ENCODE data around the gene SCGB1D2. TPM values are rescaled to one million over a fixed set of nuclear protein-coding genes. Genes with fewer than 3 reads are reported as not detected.

Gene SCGB1D2
- total and polyA plus RNA-seq, 2 donors (not counting 1 experiment from before 2014, with no cell fraction given), result not detected

- Histone ChIP-seq H3K27me3 (ENCODE audit: control insufficient read depth, insufficient read depth, low read length) (no peaks in the 10 kb centered on the region), H3K27ac (ENCODE audit: insufficient read depth, low read length) (no peak overlapping the region), H4K20me1 (ENCODE audit: control insufficient read depth, extremely low read depth, insufficient read depth, low read length) (no peaks in the 10 kb centered on the region), H3K4me1 (ENCODE audit: control insufficient read depth, extremely low read depth, insufficient read depth, low read length) (no peaks in the 10 kb centered on the region), H3K4me2 (ENCODE audit: extremely low read depth, insufficient read depth, low read length) (no peak overlapping the region), H3K36me3 (ENCODE audit: control insufficient read depth, insufficient read depth, low read length) (no peaks in the 10 kb centered on the region), H3K9ac (ENCODE audit: insufficient read depth, low read length) (no peak overlapping the region), H3K9me3 (ENCODE audit: control insufficient read depth, insufficient read depth, low read depth, low read length) (no peaks in the 10 kb centered on the region), H3K79me2 (ENCODE audit: control insufficient read depth, insufficient read depth, low read length) (no peaks in the 10 kb centered on the region), H2AFZ (ENCODE audit: low read length) (no peak overlapping the region), H3K4me3 (replicated peaks in 1 of 4; ENCODE audit: control extremely low read depth in 1 of 4, insufficient read depth in 1 of 4, low read depth in 3 of 4, low read length in 4 of 4) (no peak overlapping the region)
- peak; percentile 14 to 22 for DNase-seq (ENCODE audit: low read depth in 2 of 2)
- TF ChIP-seq CTCF (conservative IDR thresholded peaks at IDR 0.05 in 1 of 2, IDR thresholded peaks at IDR 0.05 in 1 of 2; ENCODE audit: low read depth in 1 of 2, low read length in 2 of 2) (peak in 1 of 2 donors; percentile 18), EZH2 (IDR thresholded peaks at IDR 0.05; ENCODE audit: low read length, missing control alignments) (no peak)
Observed at GRCh38 chr11:62245271-62245753, 3.3 kb downstream of the SCGB1D2 start.

DNA sequence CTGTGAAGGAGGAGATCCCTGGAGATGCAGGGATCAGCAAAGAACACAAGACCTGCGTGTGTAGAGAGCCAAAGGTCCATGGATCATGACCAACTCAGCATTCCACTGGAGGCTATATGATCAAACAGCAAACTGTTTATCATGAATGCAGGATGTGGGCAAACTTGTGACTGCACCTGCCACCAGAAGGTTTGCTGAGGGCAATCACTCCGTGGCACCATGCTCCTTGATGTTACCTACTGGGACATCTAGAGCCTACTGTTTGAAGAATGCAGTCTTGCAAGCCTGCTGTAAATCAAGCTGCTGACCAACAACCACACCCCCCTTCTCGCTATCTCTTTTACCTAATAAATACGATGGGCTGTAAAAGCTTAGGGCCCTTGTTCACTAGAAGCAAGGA is 9.7 kb downstream of the SCGB1D2 start:
- no peaks in the 10 kb centered on the region for H3K27me3 ChIP-seq (ENCODE audit: control insufficient read depth, insufficient read depth, low read length)
- H3K9me3 ChIP-seq (ENCODE audit: control insufficient read depth, insufficient read depth, low read depth, low read length), result no peaks in the 10 kb centered on the region
- no peaks in the 10 kb centered on the region for H3K4me1 ChIP-seq (ENCODE audit: control insufficient read depth, extremely low read depth, insufficient read depth, low read length)
- no peaks in the 10 kb centered on the region for H4K20me1 ChIP-seq (ENCODE audit: control insufficient read depth, extremely low read depth, insufficient read depth, low read length)
- no peak for TF ChIP-seq EZH2 (IDR thresholded peaks at IDR 0.05; ENCODE audit: low read length, missing control alignments)
- TF ChIP-seq CTCF (conservative IDR thresholded peaks at IDR 0.05 in 1 of 2, IDR thresholded peaks at IDR 0.05 in 1 of 2; ENCODE audit: low read depth in 1 of 2, low read length in 2 of 2), result no peak
- H2AFZ ChIP-seq (ENCODE audit: low read length), result no peak overlapping the region
- H3K36me3 ChIP-seq (ENCODE audit: control insufficient read depth, insufficient read depth, low read length), result no peaks in the 10 kb centered on the region
- no peak overlapping the region for H3K9ac ChIP-seq (ENCODE audit: insufficient read depth, low read length)
- H3K27ac ChIP-seq (ENCODE audit: insufficient read depth, low read length), result no peak overlapping the region
- no peak for DNase-seq (ENCODE audit: low read depth in 2 of 2)
- H3K4me2 ChIP-seq (ENCODE audit: extremely low read depth, insufficient read depth, low read length), result no peak overlapping the region
- H3K79me2 ChIP-seq (ENCODE audit: control insufficient read depth, insufficient read depth, low read length), result no peaks in the 10 kb centered on the region
- H3K4me3 ChIP-seq (replicated peaks in 1 of 4; ENCODE audit: control extremely low read depth in 1 of 4, insufficient read depth in 1 of 4, low read depth in 3 of 4, low read length in 4 of 4), result no peak overlapping the region

- no peaks in the 10 kb centered on the region for H3K79me2 ChIP-seq (ENCODE audit: control insufficient read depth, insufficient read depth, low read length)
- no peak overlapping the region for H2AFZ ChIP-seq (ENCODE audit: low read length)
- no peak overlapping the region for H3K27ac ChIP-seq (ENCODE audit: insufficient read depth, low read length)
- no peaks in the 10 kb centered on the region for H3K9me3 ChIP-seq (ENCODE audit: control insufficient read depth, insufficient read depth, low read depth, low read length)
- no peaks in the 10 kb centered on the region for H3K27me3 ChIP-seq (ENCODE audit: control insufficient read depth, insufficient read depth, low read length)
- no peaks in the 10 kb centered on the region for H4K20me1 ChIP-seq (ENCODE audit: control insufficient read depth, extremely low read depth, insufficient read depth, low read length)
- DNase-seq (ENCODE audit: low read depth in 2 of 2), result no peak
- no peak overlapping the region for H3K4me2 ChIP-seq (ENCODE audit: extremely low read depth, insufficient read depth, low read length)
- H3K9ac ChIP-seq (ENCODE audit: insufficient read depth, low read length), result no peak overlapping the region
- no peaks in the 10 kb centered on the region for H3K36me3 ChIP-seq (ENCODE audit: control insufficient read depth, insufficient read depth, low read length)
- TF ChIP-seq EZH2 (IDR thresholded peaks at IDR 0.05; ENCODE audit: low read length, missing control alignments) (no peak), CTCF (conservative IDR thresholded peaks at IDR 0.05 in 1 of 2, IDR thresholded peaks at IDR 0.05 in 1 of 2; ENCODE audit: low read depth in 1 of 2, low read length in 2 of 2) (no peak)
- no peak overlapping the region for H3K4me3 ChIP-seq (replicated peaks in 1 of 4; ENCODE audit: control extremely low read depth in 1 of 4, insufficient read depth in 1 of 4, low read depth in 3 of 4, low read length in 4 of 4)
- H3K4me1 ChIP-seq (ENCODE audit: control insufficient read depth, extremely low read depth, insufficient read depth, low read length), result no peaks in the 10 kb centered on the region
Observed at GRCh38 chr11:62253999-62254542, 12.0 kb downstream of the SCGB1D2 start.
